ENCODE measurements around the gene HAS3. TPM values are rescaled to one million over a fixed set of nuclear protein-coding genes. Genes with fewer than 3 reads are reported as not detected.
A peak's percentile ranks its signal among the peaks of the same experiment; 100 is the strongest.

The HAS3 gene
- total RNA-seq, 1 experiment from 2014 or later, result 100 TPM

- Histone ChIP-seq H3K23ac (ENCODE audit: insufficient read length, low read depth, low read length) (no peak overlapping the region), H3K27me3 (ENCODE audit: insufficient read depth, low read length) (no peaks in the 10 kb centered on the region), H3K14ac (ENCODE audit: insufficient read depth, low read length) (no peak overlapping the region), H4K8ac (replicated peaks; ENCODE audit: insufficient read length, low read depth, low read length) (no peak overlapping the region), H3K79me2 (ENCODE audit: insufficient read depth, low read length) (no peaks in the 10 kb centered on the region; the same call in 1 of the 2 replicates), H4K91ac (ENCODE audit: insufficient read length, low read depth, low read length) (no peak overlapping the region), H3T11ph (ENCODE audit: low read length) (no peak overlapping the region), H3K9me3 (ENCODE audit: control insufficient read depth, low read depth, low read length) (no peaks in the 10 kb centered on the region), H2BK12ac (ENCODE audit: insufficient read length, low read depth, low read length) (no peak overlapping the region), H3K4me1 (ENCODE audit: insufficient read depth, low read length) (no peaks in the 10 kb centered on the region), H3K18ac (ENCODE audit: insufficient read length, low read depth, low read length) (no peak overlapping the region), H3K79me1 (ENCODE audit: insufficient read depth, low read depth, low read length, poor library complexity, severe bottlenecking) (no peaks in the 10 kb centered on the region), H2BK20ac (ENCODE audit: low read depth, low read length, poor library complexity, severe bottlenecking) (no peak overlapping the region), H2BK15ac (ENCODE audit: low read depth, low read length) (no peak overlapping the region), H2BK120ac (ENCODE audit: low read depth, low read length, poor library complexity, severe bottlenecking) (no peak overlapping the region), H3K56ac (ENCODE audit: insufficient read length, low read depth, low read length) (no peak overlapping the region), H3K23me2 (ENCODE audit: insufficient read length, low read depth, low read length, poor library complexity, severe bottlenecking) (no peaks in the 10 kb centered on the region), H4K20me1 (ENCODE audit: control insufficient read depth, insufficient read depth, insufficient read length) (no peaks in the 10 kb centered on the region), H2AK5ac (ENCODE audit: insufficient read length, low read length) (no peak overlapping the region), H3K27ac (ENCODE audit: insufficient read length, low read depth, low read length) (no peak overlapping the region), H2AFZ (ENCODE audit: low read length) (no peak overlapping the region), H3K9ac (ENCODE audit: extremely low read depth, insufficient read length, low read length) (no peak overlapping the region), H3K4ac (ENCODE audit: low read depth, low read length) (no peak overlapping the region), H3K4me2 (ENCODE audit: insufficient read depth, insufficient read length, low read length) (no peak overlapping the region), H2BK5ac (ENCODE audit: insufficient read length, low read length) (no peak overlapping the region), H4K5ac (ENCODE audit: insufficient read length, low read depth, low read length) (no peak overlapping the region)
- WGBS (ENCODE audit: extremely low coverage, insufficient read length, low lambda C conversion rate), result no CpG with 5 or more reads among the region's 5 CpGs
- H3K36me3 Mint-ChIP-seq (ENCODE audit: insufficient read depth in 1 of 3, low read depth in 3 of 3), result peaks cover 83 to 97% (median 87%) of the 10 kb centered on the region in 3 experiments
- H3K27me3 Mint-ChIP-seq (ENCODE audit: low read depth), result no peaks in the 10 kb centered on the region
- peak overlapping the region in 1 of 3 experiments; percentile 77; a peak in 1 of 7 replicates for H3K27ac Mint-ChIP-seq
- DNase-seq, result no peak
- no peak overlapping the region for H3K4me3 Mint-ChIP-seq
- H3K4me1 Mint-ChIP-seq, result peaks cover 3 to 15% of the 10 kb centered on the region in 2 experiments; a peak in 2 of 4 replicates
- no peak for TF ChIP-seq CTCF (conservative IDR thresholded peaks at IDR 0.05)
- H3K9me3 Mint-ChIP-seq, result no peaks in the 10 kb centered on the region; a peak in 2 of 5 replicates
Measured at GRCh38 chr16:69115361-69115760, 9.9 kb downstream of the HAS3 start.

All from H9 (cell line).